Fibroblast of pulmonary artery (primary cell): ENCODE results near the gene SIRT4.
A peak's percentile ranks its signal among the peaks of the same experiment; 100 is the strongest.

Experiments
- DNase-seq: peaks from one replicate; pipeline ENCODE4 v3.0.0-alpha.2; 2010; ENCODE audit warnings: low read depth
- H3K4me3 ChIP-seq: replicated peaks from 2 replicates; pipeline ENCODE4 v1.5.1; 2011; ENCODE audit warnings: low read depth, mild to moderate bottlenecking, control low read depth, low read length, moderate library complexity
- CTCF ChIP-seq: IDR thresholded peaks from 2 replicates; pipeline ENCODE4 v1.5.1; 2011; ENCODE audit warnings: mild to moderate bottlenecking, control low read depth, low read length, inconsistent platforms; ENCODE audit errors: missing control alignments

The SIRT4 gene

GRCh38 chr12:120286768-120287490, 15.2 kb upstream of the SIRT4 start:
- no peak for TF ChIP-seq CTCF
- no peak overlapping the region for H3K4me3 ChIP-seq
- DNase-seq: no peak

- TF ChIP-seq CTCF: no peak
- no peak for DNase-seq
- no peak overlapping the region for H3K4me3 ChIP-seq
Measured at GRCh38 chr12:120287491-120287890, 14.6 kb upstream of the SIRT4 start.

GRCh38 chr12:120290609-120291305, 11.4 kb upstream of the SIRT4 start:
- no peak for DNase-seq
- peak overlapping the region; percentile 38 for H3K4me3 ChIP-seq
- no peak for TF ChIP-seq CTCF

- no peak for DNase-seq
- no peak for TF ChIP-seq CTCF
Measured at GRCh38 chr12:120292411-120292660, 9.8 kb upstream of the SIRT4 start.

GRCh38 chr12:120292661-120293531, 9.2 kb upstream of the SIRT4 start, which contains the start of gene RNU4-1:
Gene RNU4-1, minus strand, starts transcription at chr12:120293237.
- DNase-seq: peak; percentile 96
- TF ChIP-seq CTCF: no peak
- peak within 1 kb of the TSS; percentile 59 for H3K4me3 ChIP-seq

More at GRCh38 chr12:120292411-120292660, 9.8 kb upstream of the SIRT4 start:
- H3K4me3 ChIP-seq: peak overlapping the region; percentile 59

GRCh38 chr12:120314220-120314619, 12.1 kb downstream of the SIRT4 start:
- no peak overlapping the region for H3K4me3 ChIP-seq
- TF ChIP-seq CTCF: peak; percentile 28
- no peak for DNase-seq
